ENCODE measurements around the gene C1QBP.

Gene C1QBP

GRCh38 chr17:5473906-5474305 is 35.0 kb upstream of the C1QBP start:
- H2BK5ac ChIP-seq (ENCODE audit: low read length), result no peak overlapping the region
- no peak overlapping the region for H2BK12ac ChIP-seq (ENCODE audit: low read length)
- H3K4ac ChIP-seq (ENCODE audit: low read length), result no peak overlapping the region
- no peak overlapping the region for H3K18ac ChIP-seq (ENCODE audit: low read length)
- WGBS, 2 donors (ENCODE audit: extremely low coverage in 2 of 2, insufficient read length in 2 of 2, insufficient replicate concordance in 1 of 2), result no CpG with 5 or more reads among the region's 2 CpGs
- H3K23ac ChIP-seq (ENCODE audit: low read depth, low read length, poor library complexity), result no peak overlapping the region
- H3K36me3 ChIP-seq (replicated peaks in 1 of 2; ENCODE audit: control insufficient read depth in 2 of 2, insufficient read depth in 2 of 2, low read length in 2 of 2), result peaks cover 22 to 78% of the 10 kb centered on the region in 2 donors
- no peak overlapping the region for H2BK120ac ChIP-seq (ENCODE audit: low read depth, low read length)
- no peaks in the 10 kb centered on the region for H3K4me1 ChIP-seq (ENCODE audit: control insufficient read depth in 2 of 2, insufficient read depth in 1 of 2, low read depth in 1 of 2, low read length in 2 of 2)
- DNase-seq (ENCODE audit: low spot score), result no peak
- H2BK15ac ChIP-seq (ENCODE audit: low read length), result no peak overlapping the region
- no peak overlapping the region for H3K27ac ChIP-seq (replicated peaks; ENCODE audit: low read length)
- H4K8ac ChIP-seq (ENCODE audit: low read depth, low read length), result no peak overlapping the region
- H3K27me3 ChIP-seq (ENCODE audit: control insufficient read depth in 3 of 3, insufficient read depth in 3 of 3, low read depth in 1 of 3, low read length in 3 of 3), result no peaks in the 10 kb centered on the region
- H3K14ac ChIP-seq (ENCODE audit: low read length), result no peak overlapping the region
- H2AFZ ChIP-seq (ENCODE audit: low read length), result no peak overlapping the region
- no peak overlapping the region for H3K4me3 ChIP-seq (ENCODE audit: low read length in 2 of 2)
- H3K9ac ChIP-seq (ENCODE audit: low read depth, low read length, poor library complexity), result no peak overlapping the region
- no peak overlapping the region for H3K4me2 ChIP-seq (ENCODE audit: insufficient read depth, low read length, poor library complexity, severe bottlenecking)
- H4K91ac ChIP-seq (ENCODE audit: low read depth, low read length, poor library complexity), result no peak overlapping the region
- no peak overlapping the region for H2AK5ac ChIP-seq (ENCODE audit: low read depth, low read length)
- peaks cover 4% of the 10 kb centered on the region for H3K79me1 ChIP-seq (ENCODE audit: low read depth, low read length)
- peaks cover 2 to 14% of the 10 kb centered on the region in 2 donors for H3K9me3 ChIP-seq (replicated peaks in 1 of 2; ENCODE audit: control insufficient read depth in 2 of 2, insufficient read depth in 1 of 2, low read depth in 1 of 2, low read length in 2 of 2)

GRCh38 chr17:5472511-5472910 is 33.6 kb upstream of the C1QBP start:
- no peak overlapping the region for H2BK15ac ChIP-seq (ENCODE audit: low read length)
- no peak for DNase-seq (ENCODE audit: low spot score)
- no peaks in the 10 kb centered on the region for H3K9me3 ChIP-seq (replicated peaks in 1 of 2; ENCODE audit: control insufficient read depth in 2 of 2, insufficient read depth in 1 of 2, low read depth in 1 of 2, low read length in 2 of 2)
- no peak overlapping the region for H3K4me2 ChIP-seq (ENCODE audit: insufficient read depth, low read length, poor library complexity, severe bottlenecking)
- no peak overlapping the region for H3K23ac ChIP-seq (ENCODE audit: low read depth, low read length, poor library complexity)
- H3K4me1 ChIP-seq (ENCODE audit: control insufficient read depth in 2 of 2, insufficient read depth in 1 of 2, low read depth in 1 of 2, low read length in 2 of 2), result no peaks in the 10 kb centered on the region
- no peak overlapping the region for H2AK5ac ChIP-seq (ENCODE audit: low read depth, low read length)
- no peak overlapping the region for H3K27ac ChIP-seq (replicated peaks; ENCODE audit: low read length)
- peaks cover 2% of the 10 kb centered on the region for H3K79me1 ChIP-seq (ENCODE audit: low read depth, low read length)
- no peak overlapping the region for H2BK12ac ChIP-seq (ENCODE audit: low read length)
- H2AFZ ChIP-seq (ENCODE audit: low read length), result no peak overlapping the region
- H3K4me3 ChIP-seq (ENCODE audit: low read length in 2 of 2), result no peak overlapping the region
- H4K91ac ChIP-seq (ENCODE audit: low read depth, low read length, poor library complexity), result no peak overlapping the region
- no peak overlapping the region for H3K9ac ChIP-seq (ENCODE audit: low read depth, low read length, poor library complexity)
- H2BK5ac ChIP-seq (ENCODE audit: low read length), result no peak overlapping the region
- no peak overlapping the region for H3K18ac ChIP-seq (ENCODE audit: low read length)
- H4K8ac ChIP-seq (ENCODE audit: low read depth, low read length), result no peak overlapping the region
- H3K4ac ChIP-seq (ENCODE audit: low read length), result no peak overlapping the region
- H2BK120ac ChIP-seq (ENCODE audit: low read depth, low read length), result no peak overlapping the region
- no peak overlapping the region for H3K14ac ChIP-seq (ENCODE audit: low read length)
- H3K27me3 ChIP-seq (ENCODE audit: control insufficient read depth in 3 of 3, insufficient read depth in 3 of 3, low read depth in 1 of 3, low read length in 3 of 3), result no peaks in the 10 kb centered on the region
- H3K36me3 ChIP-seq (replicated peaks in 1 of 2; ENCODE audit: control insufficient read depth in 2 of 2, insufficient read depth in 2 of 2, low read length in 2 of 2), result peaks cover 13 to 64% of the 10 kb centered on the region in 2 donors
- 100% methylated on average over 1 of the region's 3 CpGs; no CpG with 5 or more reads in 1 of the 2 donors for WGBS, 2 donors (ENCODE audit: extremely low coverage in 2 of 2, insufficient read length in 2 of 2, insufficient replicate concordance in 1 of 2)

GRCh38 chr17:5468075-5468473 is 29.1 kb upstream of the C1QBP start:
- H2AK5ac ChIP-seq (ENCODE audit: low read depth, low read length), result peak overlapping the region; percentile 57
- H2BK5ac ChIP-seq (ENCODE audit: low read length), result peak overlapping the region; percentile 63

GRCh38 chr17:5467416-5467815 is 28.5 kb upstream of the C1QBP start:
- H3K4me2 ChIP-seq (ENCODE audit: insufficient read depth, low read length, poor library complexity, severe bottlenecking), result peak overlapping the region; percentile 63
- no peak overlapping the region for H2BK5ac ChIP-seq (ENCODE audit: low read length)
- no peak overlapping the region for H3K23ac ChIP-seq (ENCODE audit: low read depth, low read length, poor library complexity)
- H3K36me3 ChIP-seq (replicated peaks in 1 of 2; ENCODE audit: control insufficient read depth in 2 of 2, insufficient read depth in 2 of 2, low read length in 2 of 2), result peaks cover 4 to 55% of the 10 kb centered on the region in 2 donors
- H3K27ac ChIP-seq (replicated peaks; ENCODE audit: low read length), result no peak overlapping the region
- H3K14ac ChIP-seq (ENCODE audit: low read length), result no peak overlapping the region
- no peak overlapping the region for H2BK12ac ChIP-seq (ENCODE audit: low read length)
- no peak overlapping the region for H3K4ac ChIP-seq (ENCODE audit: low read length)
- no CpG with 5 or more reads among the region's 8 CpGs for WGBS, 2 donors (ENCODE audit: extremely low coverage in 2 of 2, insufficient read length in 2 of 2, insufficient replicate concordance in 1 of 2)
- H3K9me3 ChIP-seq (replicated peaks in 1 of 2; ENCODE audit: control insufficient read depth in 2 of 2, insufficient read depth in 1 of 2, low read depth in 1 of 2, low read length in 2 of 2), result no peaks in the 10 kb centered on the region
- no peaks in the 10 kb centered on the region for H3K27me3 ChIP-seq (ENCODE audit: control insufficient read depth in 3 of 3, insufficient read depth in 3 of 3, low read depth in 1 of 3, low read length in 3 of 3)
- H4K91ac ChIP-seq (ENCODE audit: low read depth, low read length, poor library complexity), result no peak overlapping the region
- H2BK15ac ChIP-seq (ENCODE audit: low read length), result no peak overlapping the region
- no peak overlapping the region for H3K18ac ChIP-seq (ENCODE audit: low read length)
- peak overlapping the region; percentile 92 to 95 for H3K4me3 ChIP-seq (ENCODE audit: low read length in 2 of 2)
- H3K9ac ChIP-seq (ENCODE audit: low read depth, low read length, poor library complexity), result no peak overlapping the region
- H2AK5ac ChIP-seq (ENCODE audit: low read depth, low read length), result no peak overlapping the region
- peaks cover 7% of the 10 kb centered on the region for H3K79me1 ChIP-seq (ENCODE audit: low read depth, low read length)
- H3K4me1 ChIP-seq (ENCODE audit: control insufficient read depth in 2 of 2, insufficient read depth in 1 of 2, low read depth in 1 of 2, low read length in 2 of 2), result peaks cover 0 to 6% of the 10 kb centered on the region in 2 donors
- H2BK120ac ChIP-seq (ENCODE audit: low read depth, low read length), result no peak overlapping the region
- no peak overlapping the region for H4K8ac ChIP-seq (ENCODE audit: low read depth, low read length)
- H2AFZ ChIP-seq (ENCODE audit: low read length), result peak overlapping the region; percentile 9
- no peak for DNase-seq (ENCODE audit: low spot score)

More at GRCh38 chr17:5468075-5468473, 29.1 kb upstream of the C1QBP start:
- H3K4me1 ChIP-seq (ENCODE audit: control insufficient read depth in 2 of 2, insufficient read depth in 1 of 2, low read depth in 1 of 2, low read length in 2 of 2), result peaks cover 0 to 6% of the 10 kb centered on the region in 2 donors
- no peak overlapping the region for H2BK120ac ChIP-seq (ENCODE audit: low read depth, low read length)
- peaks cover 7% of the 10 kb centered on the region for H3K79me1 ChIP-seq (ENCODE audit: low read depth, low read length)
- H2AFZ ChIP-seq (ENCODE audit: low read length), result peak overlapping the region; percentile 98
- no peak overlapping the region for H3K4ac ChIP-seq (ENCODE audit: low read length)
- no peaks in the 10 kb centered on the region for H3K27me3 ChIP-seq (ENCODE audit: control insufficient read depth in 3 of 3, insufficient read depth in 3 of 3, low read depth in 1 of 3, low read length in 3 of 3)
- H3K4me3 ChIP-seq (ENCODE audit: low read length in 2 of 2), result peak overlapping the region; percentile 92 to 95
- H3K4me2 ChIP-seq (ENCODE audit: insufficient read depth, low read length, poor library complexity, severe bottlenecking), result peak overlapping the region; percentile 63
- H4K91ac ChIP-seq (ENCODE audit: low read depth, low read length, poor library complexity), result no peak overlapping the region
- H3K23ac ChIP-seq (ENCODE audit: low read depth, low read length, poor library complexity), result no peak overlapping the region
- H3K14ac ChIP-seq (ENCODE audit: low read length), result no peak overlapping the region
- peak overlapping the region; percentile 72 for H3K27ac ChIP-seq (replicated peaks; ENCODE audit: low read length)
- DNase-seq (ENCODE audit: low spot score), result no peak
- H3K18ac ChIP-seq (ENCODE audit: low read length), result peak overlapping the region; percentile 32
- H4K8ac ChIP-seq (ENCODE audit: low read depth, low read length), result no peak overlapping the region
- WGBS, 2 donors (ENCODE audit: extremely low coverage in 2 of 2, insufficient read length in 2 of 2, insufficient replicate concordance in 1 of 2), result no CpG with 5 or more reads among the region's 17 CpGs
- no peaks in the 10 kb centered on the region for H3K9me3 ChIP-seq (replicated peaks in 1 of 2; ENCODE audit: control insufficient read depth in 2 of 2, insufficient read depth in 1 of 2, low read depth in 1 of 2, low read length in 2 of 2)
- no peak overlapping the region for H2BK15ac ChIP-seq (ENCODE audit: low read length)
- H3K9ac ChIP-seq (ENCODE audit: low read depth, low read length, poor library complexity), result peak overlapping the region; percentile 91
- peaks cover 4 to 55% of the 10 kb centered on the region in 2 donors for H3K36me3 ChIP-seq (replicated peaks in 1 of 2; ENCODE audit: control insufficient read depth in 2 of 2, insufficient read depth in 2 of 2, low read length in 2 of 2)
- peak overlapping the region; percentile 0 for H2BK12ac ChIP-seq (ENCODE audit: low read length)
